ENCODE measurements around the gene DRD2. TPM values are rescaled to one million over a fixed set of nuclear protein-coding genes. Genes with fewer than 3 reads are reported as not detected.

Gene DRD2
- total and polyA plus RNA-seq, 2 of the 13 experiments (the other 11 are each of a cell fraction or from before 2014, with no cell fraction given) = not detected

GRCh38 chr11:113460469-113460868, 14.7 kb downstream of the DRD2 start:
- Histone ChIP-seq H2AFZ (ENCODE audit: low read length) (no peak overlapping the region), H3K4me1 (ENCODE audit: insufficient read depth, low read length) (no peaks in the 10 kb centered on the region), H3K9me3 (ENCODE audit: low read length) (no peaks in the 10 kb centered on the region), H3K27me3 (ENCODE audit: control insufficient read depth in 1 of 2, insufficient read depth in 2 of 2, low read length in 2 of 2) (no peaks in the 10 kb centered on the region; a peak in 1 of 5 replicates), H4K20me1 (ENCODE audit: insufficient read depth, low read length) (no peaks in the 10 kb centered on the region), H3K79me2 (ENCODE audit: insufficient read depth, low read length) (no peaks in the 10 kb centered on the region), H3K36me3 (replicated peaks in 1 of 2; ENCODE audit: control insufficient read depth in 1 of 2, insufficient read depth in 2 of 2, low read length in 2 of 2) (no peaks in the 10 kb centered on the region), H3K9ac (ENCODE audit: insufficient read depth, low read depth, low read length) (no peak overlapping the region), H3K4me3 (replicated peaks in 1 of 3; ENCODE audit: insufficient read depth in 1 of 3, low read depth in 2 of 3, low read length in 3 of 3) (no peak overlapping the region), H3K4me2 (ENCODE audit: low read depth, low read length) (no peak overlapping the region), H3K27ac (ENCODE audit: extremely low read length, insufficient read depth, low read length) (no peak overlapping the region)
- FAIRE-seq (no peak), ATAC-seq (no peak), DNase-seq (ENCODE audit: low spot score) (no peak)
- no TSS peak for BruUV-seq (replicated peaks)
- in situ Hi-C loops (cut with HindIII; ENCODE audit: extremely low pct_ligation_motif_present, low pct_unique_long_range_greater_than_20kb) = no loop called here
- ChIA-PET CTCF (ENCODE audit: low intra/inter-chr PET ratio, low total read pairs) (no interaction called here), POLR2A (no interaction called here)
- TF ChIP-seq REL (CRISPR knock-in tag; conservative IDR thresholded peaks at IDR 0.05) = no peak
- no peak for TF ChIP-seq ZSCAN31 (CRISPR knock-in tag; IDR thresholded peaks at IDR 0.05; ENCODE audit: low read depth)
- TF ChIP-seq MNT (IDR thresholded peaks at IDR 0.05) = peak; percentile 58; the same call in 1 of the 2 replicates
- intact Hi-C loops (cut with micrococcal nuclease; ENCODE audit: unreplicated experiment) = no loop called here
- WGBS (ENCODE audit: low lambda C conversion rate) = 0% methylated on average over 3 of the region's 3 CpGs

- DNase-seq (ENCODE audit: low spot score) (no peak), FAIRE-seq (no peak), ATAC-seq (no peak)
- Histone ChIP-seq H3K4me1 (ENCODE audit: insufficient read depth, low read length) (no peaks in the 10 kb centered on the region), H3K36me3 (replicated peaks in 1 of 2; ENCODE audit: control insufficient read depth in 1 of 2, insufficient read depth in 2 of 2, low read length in 2 of 2) (no peaks in the 10 kb centered on the region), H4K20me1 (ENCODE audit: insufficient read depth, low read length) (no peaks in the 10 kb centered on the region), H3K79me2 (ENCODE audit: insufficient read depth, low read length) (no peaks in the 10 kb centered on the region), H3K4me2 (ENCODE audit: low read depth, low read length) (no peak overlapping the region), H2AFZ (ENCODE audit: low read length) (no peak overlapping the region), H3K27ac (ENCODE audit: extremely low read length, insufficient read depth, low read length) (no peak overlapping the region), H3K4me3 (replicated peaks in 1 of 3; ENCODE audit: insufficient read depth in 1 of 3, low read depth in 2 of 3, low read length in 3 of 3) (no peak overlapping the region), H3K9ac (ENCODE audit: insufficient read depth, low read depth, low read length) (no peak overlapping the region), H3K9me3 (ENCODE audit: low read length) (no peaks in the 10 kb centered on the region), H3K27me3 (ENCODE audit: control insufficient read depth in 1 of 2, insufficient read depth in 2 of 2, low read length in 2 of 2) (no peaks in the 10 kb centered on the region; a peak in 1 of 5 replicates)
- in situ Hi-C loops (cut with HindIII; ENCODE audit: extremely low pct_ligation_motif_present, low pct_unique_long_range_greater_than_20kb) = no loop called here
- no TSS peak for BruUV-seq (replicated peaks)
- 0% methylated on average over 1 of the region's 1 CpG for WGBS (ENCODE audit: low lambda C conversion rate)
- intact Hi-C loops (cut with micrococcal nuclease; ENCODE audit: unreplicated experiment) = no loop called here
- CTCF ChIA-PET (ENCODE audit: low intra/inter-chr PET ratio, low total read pairs) = no interaction called here
- POLR2A ChIA-PET = no interaction called here
- TF ChIP-seq HMG20A (CRISPR knock-in tag; IDR thresholded peaks at IDR 0.05; ENCODE audit: borderline replicate concordance) (no peak), NFKBIZ (CRISPR knock-in tag; IDR thresholded peaks at IDR 0.05) (no peak), ATAD3A (CRISPR knock-in tag; IDR thresholded peaks at IDR 0.05) (no peak), ZNF777 (CRISPR knock-in tag; IDR thresholded peaks at IDR 0.05) (no peak), ETV5 (CRISPR knock-in tag; IDR thresholded peaks at IDR 0.05; ENCODE audit: borderline replicate concordance) (no peak), SNAPC4 (CRISPR knock-in tag; IDR thresholded peaks at IDR 0.05) (no peak), NAIF1 (CRISPR knock-in tag; IDR thresholded peaks at IDR 0.05; ENCODE audit: borderline replicate concordance) (no peak), MED8 (CRISPR knock-in tag; IDR thresholded peaks at IDR 0.05; ENCODE audit: insufficient replicate concordance) (no peak), THAP8 (CRISPR knock-in tag; IDR thresholded peaks at IDR 0.05; ENCODE audit: borderline replicate concordance) (no peak), NR2F2 (IDR thresholded peaks at IDR 0.05; ENCODE audit: borderline replicate concordance, low read depth) (no peak)
These were observed 17.0 kb downstream of the DRD2 start for GRCh38 chr11:113458189-113458588.
